Glutamatergic neuron (in vitro differentiated cells): Measurements from ENCODE around the gene STIP1. TPM values are rescaled to one million over a fixed set of nuclear protein-coding genes. Genes with fewer than 3 reads are reported as not detected.

Experiments
- DNase-seq: peaks from one replicate; pipeline ENCODE4 v3.0.0; 2022
- H3K27ac Mint-ChIP-seq: one replicate; pipeline ENCODE4 v1.8.0; 2020; ENCODE audit warnings: mild to moderate bottlenecking, mixed read lengths, inconsistent platforms; ENCODE audit not compliant: unreplicated experiment
- H3K27me3 Mint-ChIP-seq: one replicate; pipeline ENCODE4 v1.8.0; 2020; ENCODE audit warnings: mild to moderate bottlenecking, moderate library complexity, mixed read lengths, inconsistent platforms; ENCODE audit not compliant: unreplicated experiment
- H3K36me3 Mint-ChIP-seq: one replicate; pipeline ENCODE4 v1.8.0; 2020; ENCODE audit warnings: mild to moderate bottlenecking, mixed read lengths, inconsistent platforms; ENCODE audit not compliant: unreplicated experiment
- H3K4me1 Mint-ChIP-seq: one replicate; pipeline ENCODE4 v1.8.0; 2020; ENCODE audit warnings: mild to moderate bottlenecking, low read depth, mixed read lengths, inconsistent platforms; ENCODE audit not compliant: unreplicated experiment
- H3K4me3 Mint-ChIP-seq: one replicate; pipeline ENCODE4 v1.8.0; 2020; ENCODE audit warnings: mild to moderate bottlenecking, mixed read lengths, inconsistent platforms; ENCODE audit not compliant: unreplicated experiment
- H3K9me3 Mint-ChIP-seq: one replicate; pipeline ENCODE4 v1.8.0; 2020; ENCODE audit warnings: mild to moderate bottlenecking, moderate library complexity, mixed read lengths, inconsistent platforms; ENCODE audit not compliant: unreplicated experiment
- CTCF ChIP-seq: fragments of 200-600 bp; sonication (generic); IDR thresholded peaks from one replicate; pipeline ENCODE4 v1.5.0; 2021; ENCODE audit not compliant: partially characterized antibody, unreplicated experiment
- total RNA-seq: library from RNA; stranded (reverse); fragmentation: NEBNext Ultra II Directional; extraction: Animal tissue kit (Norgen Biotek cat#: 25700); gene quantifications from one replicate; pipeline ENCODE4 v1.2.1, GENCODE V29; 2021; ENCODE audit not compliant: unreplicated experiment

Gene STIP1
- total RNA-seq, 1 donor from 2014 or later: 160 TPM

DNA sequence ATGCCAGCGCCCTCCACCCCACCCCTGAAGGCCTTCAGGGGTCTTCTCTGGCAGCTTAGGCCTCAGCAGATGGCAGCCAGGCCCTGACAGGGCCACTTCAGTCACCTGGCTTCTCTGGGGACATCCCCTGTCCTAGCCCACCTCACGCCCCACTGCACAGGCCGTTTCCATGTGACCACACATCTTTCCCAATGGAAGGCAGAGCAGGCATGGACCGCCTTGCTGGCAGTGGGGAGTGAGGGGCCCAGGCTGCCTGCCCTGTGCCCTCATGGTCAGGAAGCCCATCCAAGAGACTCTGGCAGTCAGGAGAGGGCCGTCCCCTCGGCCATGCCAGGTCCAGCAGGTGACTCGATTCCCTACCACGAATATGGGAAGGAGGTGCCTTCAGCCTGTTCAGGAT, 45.9 kb upstream of the STIP1 start:
- Mint-ChIP-seq H3K27me3 (peaks cover 7% of the 10 kb centered on the region), H3K4me1 (peaks cover 7% of the 10 kb centered on the region), H3K4me3 (no peak overlapping the region), H3K9me3 (peaks cover 3% of the 10 kb centered on the region), H3K36me3 (no peaks in the 10 kb centered on the region), H3K27ac (no peak overlapping the region)
- no peak for TF ChIP-seq CTCF
- DNase-seq: no peak

- Mint-ChIP-seq H3K27ac (peak overlapping the region; percentile 12), H3K4me1 (peaks cover 7% of the 10 kb centered on the region), H3K9me3 (peaks cover 3% of the 10 kb centered on the region), H3K27me3 (peaks cover 10% of the 10 kb centered on the region), H3K4me3 (no peak overlapping the region), H3K36me3 (no peaks in the 10 kb centered on the region)
- TF ChIP-seq CTCF: no peak
- DNase-seq: peak; percentile 11
Observed at GRCh38 chr11:64141081-64141783, 44.7 kb upstream of the STIP1 start.

- TF ChIP-seq CTCF: no peak
- no peak overlapping the region for H3K27ac Mint-ChIP-seq
- H3K36me3 Mint-ChIP-seq: no peaks in the 10 kb centered on the region
- H3K9me3 Mint-ChIP-seq: peaks cover 4% of the 10 kb centered on the region
- peaks cover 8% of the 10 kb centered on the region for H3K4me1 Mint-ChIP-seq
- DNase-seq: no peak
- H3K27me3 Mint-ChIP-seq: peaks cover 9% of the 10 kb centered on the region
- H3K4me3 Mint-ChIP-seq: no peak overlapping the region
Observed at GRCh38 chr11:64144587-64145472, 41.1 kb upstream of the STIP1 start.

GRCh38 chr11:64146036-64146955, 39.7 kb upstream of the STIP1 start:
- peaks cover 8% of the 10 kb centered on the region for H3K4me1 Mint-ChIP-seq
- peaks cover 11% of the 10 kb centered on the region for H3K27me3 Mint-ChIP-seq
- H3K4me3 Mint-ChIP-seq: peak overlapping the region; percentile 4
- peak; percentile 86 for TF ChIP-seq CTCF
- H3K36me3 Mint-ChIP-seq: no peaks in the 10 kb centered on the region
- peaks cover 4% of the 10 kb centered on the region for H3K9me3 Mint-ChIP-seq
- no peak overlapping the region for H3K27ac Mint-ChIP-seq
- DNase-seq: peak; percentile 72
